ENCODE data around the gene PSMB3.

PSMB3 gene

DNA sequence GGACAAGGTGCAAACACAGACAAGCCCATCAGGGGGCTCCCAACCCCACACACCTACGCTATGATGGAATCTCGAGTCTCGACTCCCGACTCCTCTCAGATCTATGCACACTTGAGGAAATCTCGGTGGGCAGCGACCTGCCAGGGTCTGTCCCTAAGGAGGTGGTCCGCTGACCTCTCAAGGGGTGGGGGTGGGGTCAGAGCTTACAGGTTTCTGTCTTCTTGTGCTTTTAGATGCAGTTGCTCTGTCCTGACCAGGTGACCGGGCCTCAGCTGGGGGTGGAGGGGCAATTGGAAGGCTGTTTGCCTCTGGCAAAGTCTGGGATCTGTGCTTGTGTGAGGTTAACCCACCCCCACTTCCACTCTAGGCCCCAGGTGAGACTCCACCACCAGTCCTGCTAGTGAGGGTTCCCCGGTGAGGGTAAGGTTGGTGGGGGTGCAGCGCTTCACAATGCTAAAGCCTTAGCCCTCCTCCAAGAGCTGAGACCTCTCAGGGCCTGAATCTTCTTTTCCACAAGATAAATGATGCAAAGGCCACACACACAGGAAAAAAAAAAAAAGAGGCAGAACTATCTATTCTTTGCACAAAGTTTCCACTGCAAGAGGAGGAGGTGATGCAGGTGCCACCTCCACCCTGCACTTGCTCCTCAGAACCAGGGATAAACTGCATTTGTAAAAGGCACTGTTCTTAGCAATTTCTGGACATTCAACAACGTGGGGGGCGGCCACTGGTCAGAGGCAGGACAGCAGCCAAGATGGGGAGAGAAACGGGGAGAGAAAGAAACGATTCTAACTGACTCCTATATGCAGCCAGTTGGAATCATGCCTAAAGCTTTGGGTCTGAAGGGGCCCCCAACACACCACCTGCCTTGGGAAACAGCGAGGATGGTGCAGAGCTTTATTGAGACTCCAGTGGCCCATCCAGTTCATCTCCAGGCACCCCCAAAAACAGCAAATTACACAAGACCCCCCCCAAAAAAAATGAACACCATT lies 18.3 kb upstream of the PSMB3 start:
- no peak for DNase-seq (ENCODE audit: low read depth)

DNA sequence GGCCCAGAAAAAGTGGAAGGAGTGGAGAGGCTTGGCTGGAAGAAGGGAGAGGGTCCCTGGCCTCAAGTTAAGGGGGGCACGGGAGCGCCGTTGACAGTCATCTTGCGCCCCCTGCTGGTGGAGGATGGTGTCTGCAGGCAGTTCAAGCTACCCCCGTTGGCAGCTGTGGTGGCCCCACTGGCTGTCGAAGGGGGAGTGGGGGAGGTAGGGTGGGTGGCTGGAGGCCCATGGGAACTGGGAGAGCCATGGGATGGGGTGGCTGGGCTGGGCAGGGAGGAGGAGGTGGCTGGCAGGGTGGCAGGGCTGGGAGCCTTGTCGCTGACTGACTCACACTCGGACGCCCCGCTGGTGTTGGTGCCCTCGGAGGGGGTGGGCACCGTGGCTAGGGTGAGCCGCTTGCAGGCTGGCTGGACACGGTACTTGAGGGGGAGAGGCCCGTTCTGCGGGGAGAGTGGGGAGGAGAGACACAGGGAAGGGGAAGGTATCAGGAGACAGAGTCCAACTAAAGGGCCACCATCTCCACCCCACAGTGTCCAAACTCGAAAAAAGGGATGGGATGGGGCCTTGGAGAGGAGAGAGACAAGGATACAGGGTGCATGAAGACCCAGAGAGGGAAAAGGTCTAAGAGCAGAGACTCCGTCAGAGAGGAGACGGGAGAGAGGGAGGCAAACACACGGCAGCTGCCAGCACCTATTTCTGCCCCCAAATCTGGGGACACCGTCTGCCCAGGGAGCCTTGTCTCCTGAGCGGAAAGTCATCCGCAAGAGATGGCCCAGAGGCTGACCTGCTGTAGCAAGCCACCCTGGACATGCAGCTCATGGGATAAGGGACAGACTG lies 17.2 kb upstream of the PSMB3 start:
- peak; percentile 58 for DNase-seq (ENCODE audit: low read depth)

DNA sequence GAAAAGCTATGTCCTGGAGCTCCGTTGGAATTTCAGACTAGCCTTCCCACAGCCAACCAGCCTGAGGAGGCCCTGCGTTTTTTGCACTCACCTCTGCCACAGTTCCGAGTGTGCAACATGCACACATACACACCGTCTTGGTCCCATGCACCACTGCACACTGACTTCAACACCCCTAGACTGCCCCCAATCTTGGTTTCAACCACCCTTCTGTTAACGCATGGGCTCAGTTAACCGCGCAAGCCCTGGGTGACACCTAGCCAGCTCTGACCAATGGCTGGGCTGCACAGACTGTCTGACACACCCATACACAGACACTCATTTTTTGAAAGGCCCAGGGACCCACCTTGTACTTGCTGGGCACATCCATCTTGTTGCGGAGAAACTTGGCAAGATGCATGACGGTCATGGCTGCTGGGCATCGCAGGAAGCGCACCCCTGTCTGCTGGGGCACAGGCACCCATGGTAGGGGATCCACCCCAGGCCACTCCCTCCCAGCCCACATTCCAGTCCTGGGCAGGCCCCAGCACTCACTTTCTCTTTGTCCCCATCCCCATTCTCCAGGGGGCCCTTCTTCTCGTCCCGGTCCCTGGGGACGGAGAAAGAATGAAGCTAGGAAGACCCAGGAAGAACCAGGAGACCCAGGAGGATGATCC lies 14.4 kb upstream of the PSMB3 start:
- no peak for DNase-seq (ENCODE audit: low read depth)

DNA sequence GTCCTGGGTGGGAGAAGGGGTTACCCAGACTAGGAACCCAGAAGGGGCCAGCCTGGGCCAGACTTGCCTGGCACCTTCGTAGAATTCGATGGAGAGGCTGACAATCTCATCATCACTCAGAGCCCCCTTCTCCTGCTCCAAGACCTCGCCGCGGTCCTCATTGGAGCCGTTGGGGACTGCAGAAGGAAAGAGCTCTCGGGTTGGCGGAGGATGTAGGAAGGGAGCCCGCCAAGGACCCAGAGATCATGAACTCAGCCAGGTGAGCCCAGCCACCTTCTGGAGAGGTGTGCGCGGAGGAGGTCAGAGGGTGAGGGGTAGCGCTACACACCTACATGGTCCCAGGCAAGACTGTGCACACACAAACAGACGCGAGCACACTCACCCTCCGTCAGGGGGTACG lies 13.9 kb upstream of the PSMB3 start:
- DNase-seq (ENCODE audit: low read depth) = no peak

DNA sequence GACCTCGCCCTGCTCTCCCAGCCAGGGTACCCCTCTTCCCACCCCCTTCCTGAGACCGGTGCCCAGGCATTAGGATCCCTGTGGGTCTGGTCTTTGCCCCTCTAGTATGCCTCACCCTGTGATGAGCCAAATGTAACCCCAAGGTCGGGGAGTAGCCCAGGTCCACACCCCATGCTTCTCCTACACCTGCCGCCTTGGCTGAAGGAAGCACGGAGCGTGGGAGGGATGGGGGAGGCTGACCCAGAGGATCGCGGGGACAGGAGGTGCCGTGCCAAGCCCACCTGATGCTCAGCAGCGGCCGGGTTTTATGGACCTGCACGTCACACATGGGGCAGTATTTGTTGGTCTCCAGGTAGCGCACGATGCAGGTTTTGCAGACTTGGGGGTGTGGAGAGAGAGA lies 13.2 kb upstream of the PSMB3 start:
- DNase-seq (ENCODE audit: low read depth) = no peak

DNA sequence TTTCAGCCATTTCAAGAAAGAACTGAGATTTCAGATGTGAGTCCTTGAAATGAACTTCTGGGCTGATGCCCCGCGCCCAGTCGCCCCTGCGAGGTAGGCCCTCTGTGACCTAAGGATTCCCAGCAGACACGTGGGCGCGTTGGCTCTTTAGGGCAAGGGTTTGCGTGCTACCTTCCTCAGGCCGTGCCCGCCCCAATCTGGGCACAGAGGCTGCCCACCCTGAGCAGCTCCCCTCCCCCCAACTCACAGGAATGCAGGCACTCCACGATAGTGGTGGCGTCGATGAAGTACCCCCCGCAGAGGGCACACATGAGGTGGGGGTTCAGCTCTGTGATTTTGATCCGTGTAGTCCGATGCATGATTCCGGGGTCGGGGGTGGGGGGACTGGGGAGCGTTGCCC lies 12.5 kb upstream of the PSMB3 start:
- DNase-seq (ENCODE audit: low read depth) = no peak

DNA sequence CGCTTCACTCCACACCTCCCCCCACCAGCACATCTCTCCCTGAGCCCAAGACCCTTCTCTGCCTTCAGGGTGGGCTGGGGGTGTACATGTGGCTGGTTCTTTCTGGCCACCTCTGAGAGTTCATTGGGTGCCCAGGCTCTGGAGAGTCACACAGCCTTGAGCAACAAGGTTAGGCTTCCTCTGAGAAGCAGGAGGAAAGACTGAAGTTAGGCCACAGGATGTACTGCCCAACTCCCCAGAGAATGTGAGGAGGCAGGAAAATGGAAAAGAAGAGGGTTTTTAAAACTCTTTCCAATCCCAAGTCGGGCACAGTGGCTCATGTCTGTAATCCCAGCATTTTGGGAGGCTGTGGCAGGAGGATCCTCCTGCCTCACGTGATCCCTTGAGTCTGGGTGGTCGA lies 11.7 kb upstream of the PSMB3 start:
- no peak for DNase-seq (ENCODE audit: low read depth)

DNA sequence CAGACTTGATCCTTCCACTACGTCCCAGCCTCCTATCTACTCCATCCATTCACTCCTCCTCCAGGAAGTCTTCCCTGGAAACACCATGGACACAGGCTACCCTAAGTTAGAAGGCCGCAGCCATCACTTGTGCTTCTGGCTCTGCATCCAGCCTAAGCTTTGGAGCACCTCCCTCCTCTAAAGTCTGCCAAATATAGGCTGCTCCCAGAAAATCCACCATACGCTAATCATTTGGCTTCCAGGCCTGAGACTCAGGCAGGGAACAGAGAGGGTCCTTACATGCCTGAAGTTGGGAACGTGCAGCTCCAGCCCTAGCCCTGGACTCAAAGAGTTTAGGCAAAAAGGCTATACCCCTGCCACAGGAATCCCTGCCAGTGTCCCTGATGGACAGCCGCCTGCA lies 11.1 kb upstream of the PSMB3 start:
- no peak for DNase-seq (ENCODE audit: low read depth)

DNA sequence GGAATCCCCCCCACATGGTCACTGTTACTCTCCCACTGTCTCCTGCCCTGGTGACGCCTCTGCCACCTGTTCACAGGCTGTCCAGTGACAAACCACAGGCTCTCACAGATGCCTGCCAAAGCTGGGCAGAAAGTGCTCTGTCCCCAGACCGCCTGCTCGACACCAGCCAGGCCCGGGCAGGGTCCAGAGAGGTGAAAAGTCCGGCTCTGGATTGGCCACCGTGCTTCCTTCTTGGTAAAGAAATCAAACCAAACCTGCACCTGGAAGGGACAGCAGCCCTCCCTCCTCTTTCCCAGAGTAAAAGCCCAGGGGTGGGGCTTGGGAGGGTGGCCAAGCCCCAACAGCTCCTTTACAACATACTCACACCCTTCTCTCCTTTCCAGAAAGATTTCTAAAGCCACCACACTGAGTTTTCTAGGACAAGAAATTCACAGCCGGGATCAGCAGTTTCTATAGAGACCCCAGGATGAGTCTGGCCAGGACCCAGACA lies 10.6 kb upstream of the PSMB3 start:
- DNase-seq (ENCODE audit: low read depth) = no peak

DNA sequence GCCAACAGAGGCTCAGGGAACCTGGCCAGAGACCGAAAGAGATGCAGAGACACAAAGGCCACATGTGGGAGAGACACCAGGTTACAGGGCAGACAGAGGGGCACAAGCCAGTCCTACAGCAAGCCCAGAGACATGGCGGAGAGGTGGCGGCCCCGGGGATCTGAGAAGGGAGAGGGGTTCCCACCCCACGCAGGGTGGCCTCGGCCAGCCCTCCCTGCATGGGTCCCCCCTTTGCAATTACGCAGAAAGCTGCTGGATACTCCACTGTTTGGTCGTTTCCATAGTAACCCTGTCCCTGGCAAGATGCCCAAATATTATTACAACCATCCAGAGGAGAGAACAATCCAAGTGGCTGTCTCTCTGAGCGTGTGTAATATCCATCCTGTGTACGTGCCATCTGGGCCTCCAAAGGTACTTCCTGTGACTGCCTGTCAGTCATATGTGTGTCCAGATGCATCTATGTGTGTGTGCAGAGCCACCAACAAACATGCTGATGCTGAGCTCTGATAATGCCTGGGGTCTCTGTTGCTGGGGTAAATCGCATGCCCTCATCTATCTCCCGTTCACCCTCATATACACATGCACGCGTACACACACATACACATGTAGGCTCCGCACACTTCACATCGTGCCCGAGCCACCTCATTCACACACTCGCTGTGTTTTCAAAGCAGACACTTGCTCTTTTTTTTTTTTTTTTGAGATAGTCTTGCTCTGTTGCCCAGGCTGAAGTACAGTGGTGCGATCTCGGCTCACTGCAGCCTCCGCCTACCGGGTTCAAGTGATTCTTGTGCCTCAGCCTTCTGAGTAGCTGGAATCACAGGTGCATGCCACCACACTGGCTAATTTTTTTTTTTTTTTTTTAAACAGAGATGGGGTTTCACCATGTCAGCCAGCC lies 9.9 kb upstream of the PSMB3 start:
- no peak for DNase-seq (ENCODE audit: low read depth)

DNA sequence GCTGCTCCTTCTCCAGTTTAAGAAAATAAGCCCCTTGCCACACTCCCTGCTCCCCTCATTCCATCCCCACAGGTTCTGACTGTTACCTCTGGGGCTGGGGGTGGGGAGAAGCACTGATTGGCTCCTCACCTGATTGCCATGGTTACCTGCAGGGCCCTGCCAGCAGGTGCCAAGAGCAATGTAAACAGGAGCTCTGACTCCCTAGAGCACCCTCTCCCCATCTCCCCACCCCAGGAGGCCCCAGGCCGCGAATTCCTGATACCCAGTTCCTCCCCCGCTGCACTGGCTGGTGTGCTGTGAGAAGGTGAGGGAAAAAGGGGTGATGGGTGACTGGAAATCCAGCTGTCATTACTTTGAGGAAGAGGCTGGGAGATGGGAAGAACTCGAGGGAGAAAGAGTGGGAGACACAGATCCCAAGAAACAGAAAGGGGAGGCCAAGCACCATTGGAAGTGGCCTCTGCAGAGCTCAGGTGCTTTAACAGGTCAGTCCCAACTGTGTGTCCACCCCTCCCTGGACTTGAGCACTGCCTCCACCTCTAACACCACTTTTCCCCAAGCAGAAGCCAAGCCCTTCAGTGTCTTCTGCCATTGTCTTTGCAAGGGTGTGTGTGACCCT lies 8.9 kb upstream of the PSMB3 start:
- no peak for DNase-seq (ENCODE audit: low read depth)

DNA sequence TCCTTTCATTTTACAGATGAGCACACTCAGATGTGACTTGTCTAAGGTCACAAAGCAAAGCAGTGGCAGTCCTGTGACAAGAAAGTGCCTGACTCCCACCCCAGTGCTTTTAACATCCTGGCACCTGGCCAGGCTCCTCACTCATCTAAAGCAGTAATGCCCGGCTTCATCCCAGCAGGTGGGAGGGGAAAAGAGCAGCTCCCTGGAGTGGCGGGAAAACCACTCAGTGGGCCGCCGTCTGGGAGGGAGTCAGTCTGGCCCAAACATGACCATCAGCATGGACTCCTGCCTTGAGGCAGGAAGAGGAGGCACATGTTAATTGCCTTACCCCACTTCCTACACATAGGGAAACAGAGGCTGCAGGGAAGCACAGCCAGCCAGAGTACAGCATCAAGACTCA lies 7.0 kb upstream of the PSMB3 start:
- no peak for DNase-seq (ENCODE audit: low read depth)

DNA sequence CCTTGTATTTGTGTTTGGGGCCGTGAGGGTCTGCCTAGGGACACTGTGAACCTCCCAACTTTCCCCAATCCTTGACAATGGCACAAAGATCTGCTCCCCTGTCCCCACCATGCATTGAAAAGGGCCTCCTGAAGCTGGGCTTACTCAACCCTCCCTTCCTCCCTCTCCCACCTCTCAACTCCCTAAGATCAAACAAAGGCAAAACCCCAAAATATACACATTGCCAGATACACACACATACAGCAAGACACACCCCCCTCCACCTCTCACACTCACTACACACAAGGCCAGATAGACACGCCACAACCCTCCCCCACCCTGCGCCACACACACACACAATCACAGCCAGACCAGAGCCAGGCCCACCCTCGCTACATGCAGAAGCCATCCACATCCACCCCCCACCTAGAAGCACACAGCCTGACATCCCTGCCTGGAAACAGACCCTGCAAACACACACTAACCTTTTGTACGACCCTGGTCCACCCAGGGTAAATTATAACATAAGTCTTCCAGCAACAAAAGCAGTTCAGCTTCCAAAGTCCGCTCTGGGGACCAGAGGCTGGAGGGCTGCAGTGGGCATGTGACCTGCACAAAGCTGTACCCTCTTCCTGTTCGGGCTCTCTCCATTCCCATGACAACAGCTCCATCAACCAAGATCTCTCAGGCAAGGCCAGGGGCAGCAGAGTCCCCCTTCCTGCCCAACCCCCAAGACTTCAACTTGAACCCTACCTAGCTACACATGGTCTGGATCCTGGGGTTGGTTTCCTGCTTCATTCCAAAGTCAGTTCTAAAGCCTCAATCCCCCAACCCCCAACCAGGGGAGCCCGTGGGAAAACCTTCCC lies 6.3 kb upstream of the PSMB3 start:
- DNase-seq (ENCODE audit: low read depth) = no peak

DNA sequence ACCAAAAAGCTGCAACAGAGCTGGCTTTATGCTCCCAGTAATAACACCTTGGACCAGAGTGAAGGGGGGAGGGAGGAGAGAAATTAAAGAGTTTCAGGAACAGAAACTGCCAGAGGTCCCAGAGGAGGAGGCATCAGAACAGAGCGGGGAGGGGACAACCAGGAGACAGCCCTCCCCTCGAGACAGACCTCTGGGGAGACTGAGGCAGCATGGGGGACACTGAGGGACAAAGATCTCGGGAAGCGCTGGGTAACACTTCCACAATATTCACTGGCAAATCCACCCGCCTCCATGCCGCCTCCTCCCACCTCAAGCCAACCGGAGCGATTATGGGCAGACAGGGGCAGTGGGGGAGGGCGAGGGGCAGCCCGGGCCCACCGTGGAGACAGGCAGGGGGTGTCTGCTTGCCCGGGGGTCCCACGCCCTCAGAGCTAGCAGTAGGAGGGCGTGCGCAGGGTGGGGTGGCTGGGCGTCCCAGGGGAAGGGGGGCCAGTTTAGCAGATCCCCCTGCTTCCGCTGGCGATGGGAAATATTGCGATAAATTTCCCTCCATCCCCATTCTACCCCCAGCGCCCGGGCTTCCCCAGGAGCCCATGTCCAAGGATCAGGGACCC lies 5.6 kb upstream of the PSMB3 start:
- DNase-seq (ENCODE audit: low read depth) = no peak

DNA sequence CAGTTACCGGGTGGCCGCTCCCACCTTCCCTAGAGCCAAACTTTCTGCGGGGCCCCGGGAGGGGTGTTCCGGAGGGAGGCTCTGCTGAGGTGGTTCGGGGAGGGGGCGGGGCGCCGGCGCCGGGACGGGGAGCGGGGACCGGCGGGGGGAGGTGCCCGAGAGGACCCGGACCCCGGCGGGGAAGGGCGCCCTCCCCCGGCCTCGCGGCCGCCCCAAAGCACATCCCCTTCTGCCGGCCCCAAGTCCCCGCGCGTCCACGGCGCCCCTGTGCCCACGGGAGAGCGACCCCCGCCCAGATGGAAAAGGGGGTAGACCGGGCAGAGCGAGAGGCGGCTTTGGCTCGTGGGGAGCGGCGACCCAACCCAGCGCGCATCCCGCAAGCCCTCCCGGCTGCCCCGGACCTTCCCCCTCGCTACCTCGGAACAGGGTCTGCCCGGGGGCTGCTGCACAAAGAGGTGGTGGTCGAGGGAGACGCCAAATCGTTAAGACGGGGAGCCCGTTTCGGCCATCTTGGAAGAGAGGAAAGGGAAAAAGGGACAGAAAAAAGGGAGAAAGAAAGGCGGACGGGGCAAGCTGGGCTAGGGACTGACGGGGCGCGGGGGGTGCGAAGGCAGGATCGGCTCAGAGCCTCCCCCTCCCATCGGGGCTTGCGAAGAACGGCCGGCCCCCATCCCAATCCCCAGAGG lies 4.9 kb upstream of the PSMB3 start:
- DNase-seq (ENCODE audit: low read depth) = no peak

DNA sequence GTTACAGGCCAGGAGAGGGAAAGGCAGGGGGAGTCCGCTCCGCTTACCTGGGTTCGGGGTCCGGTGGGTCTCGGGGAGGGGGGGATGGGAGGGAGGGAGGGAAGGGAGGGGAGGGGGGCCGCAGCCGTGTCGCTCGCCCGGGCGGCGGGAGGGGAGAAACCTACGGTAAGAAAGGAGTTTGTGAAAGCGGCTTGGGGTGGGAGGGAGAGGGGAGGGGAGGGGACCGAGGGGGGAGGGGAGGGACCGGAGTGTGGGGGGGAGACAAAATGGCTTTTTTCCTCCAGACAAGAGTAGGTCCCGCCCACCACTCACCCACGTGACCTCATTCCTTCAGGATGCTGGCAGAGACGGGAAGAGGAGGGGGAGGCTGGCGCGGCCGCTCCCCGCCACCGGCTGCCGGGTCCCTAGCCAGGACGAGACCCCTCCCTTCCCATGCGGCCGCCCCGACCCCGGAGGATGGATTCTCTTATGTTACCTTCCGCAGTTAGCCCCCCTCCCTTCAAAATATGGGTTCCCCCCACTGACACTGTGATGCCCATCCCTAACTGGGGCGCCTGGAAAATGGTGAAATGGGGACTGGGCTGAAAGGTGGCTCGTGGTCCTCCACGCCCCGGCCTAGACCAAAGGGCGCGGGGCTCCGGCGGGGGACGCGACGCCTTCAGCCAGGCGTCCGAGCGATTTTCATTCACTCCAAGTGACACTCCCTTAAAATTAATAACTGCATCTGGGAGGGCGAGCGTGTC lies 4.2 kb upstream of the PSMB3 start, which contains the start of gene PCGF2:
Gene PCGF2 (minus strand): TSS at position 188 of the 743 bp plus-strand sequence. CDS start 7,934 bp downstream, outside the sequence.
- no peak for DNase-seq (ENCODE audit: low read depth)

DNA sequence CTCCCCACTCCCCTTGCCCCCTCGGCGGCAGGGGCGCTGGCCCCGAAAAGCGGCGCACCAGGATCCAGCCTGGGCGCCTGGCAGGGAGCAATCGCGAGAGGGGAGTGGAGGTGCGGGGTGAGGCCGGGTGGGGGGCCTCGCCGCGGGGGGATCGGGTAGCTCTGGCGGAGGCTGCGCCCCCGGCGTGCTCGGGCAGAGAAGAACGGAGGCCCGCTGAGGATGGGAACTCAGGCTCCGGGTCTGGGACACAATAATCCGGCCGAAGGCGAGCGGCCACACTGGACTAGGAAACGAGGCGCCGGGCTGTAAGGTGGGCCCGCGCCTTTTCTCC lies 3.7 kb upstream of the PSMB3 start:
- DNase-seq (ENCODE audit: low read depth) = no peak
